ELR (cell line): Measurements from ENCODE around the gene NGEF.
A peak's percentile ranks its signal among the peaks of the same experiment; 100 is the strongest.
"Not testable (repeated sequence)": the region's sequence is repeated elsewhere in the genome, so short reads cannot be mapped to it uniquely, and the experiment has no call there.

Source experiments
- DNase-seq: peaks from one replicate; pipeline ENCODE4 v3.0.0-alpha.2; 2015; ENCODE audit warnings: low read depth

Gene NGEF

DNA sequence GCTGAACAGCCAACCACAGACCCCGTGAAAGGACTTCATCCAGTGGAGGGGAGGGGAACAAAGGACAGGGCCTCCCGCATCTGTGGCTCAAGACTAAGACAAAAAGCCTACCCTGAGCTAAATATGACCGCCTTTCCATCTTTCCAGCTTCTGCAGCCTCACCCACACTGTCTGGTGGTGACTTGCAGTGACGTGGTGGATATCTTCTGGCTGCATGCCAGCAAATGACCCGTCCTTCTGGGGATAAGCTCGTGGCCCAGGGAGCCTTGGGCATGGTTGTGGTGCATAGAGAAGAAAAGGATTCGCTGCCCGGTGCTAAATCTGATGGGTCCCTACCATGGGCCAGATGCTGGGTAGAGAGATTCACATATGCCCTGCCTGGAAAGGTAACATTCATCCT, 8.7 kb upstream of the NGEF start:
- peak; percentile 68 for DNase-seq

DNA sequence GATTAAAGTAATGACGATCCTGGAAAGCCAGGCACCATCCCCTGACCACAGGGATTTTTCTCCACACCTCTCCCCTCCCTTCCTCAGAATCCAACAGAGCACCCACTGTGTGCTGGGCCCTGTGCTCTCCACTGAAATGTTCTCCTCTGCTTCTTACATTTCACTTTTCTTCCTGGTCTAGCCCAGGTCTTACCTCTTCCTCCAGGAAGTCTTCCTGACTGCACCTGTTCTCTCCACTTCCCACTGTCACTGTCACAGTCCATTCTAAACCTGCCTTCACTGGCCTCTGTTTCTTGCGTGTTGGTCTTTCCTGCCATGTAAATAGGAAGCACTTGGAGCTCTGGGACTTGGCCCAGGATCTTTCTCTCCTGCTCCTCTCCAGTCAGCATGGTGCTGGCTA, 7.4 kb upstream of the NGEF start:
- DNase-seq, result no peak

DNA sequence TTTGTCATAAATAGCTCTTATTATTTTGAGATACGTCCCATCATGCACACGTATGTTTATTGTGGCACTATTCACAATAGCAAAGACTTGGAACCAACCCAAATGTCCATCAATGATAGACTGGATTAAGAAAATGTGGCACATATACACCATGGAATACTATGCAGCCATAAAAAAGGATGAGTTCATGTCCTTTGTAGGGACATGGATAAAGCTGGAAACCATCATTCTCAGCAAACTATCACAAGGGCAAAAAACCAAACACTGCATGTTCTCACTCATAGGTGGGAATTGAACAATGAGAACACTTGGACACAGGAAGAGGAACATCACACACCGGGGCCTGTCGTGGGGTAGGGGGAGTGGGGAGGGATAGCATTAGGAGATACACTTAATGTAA, 6.6 kb upstream of the NGEF start:
- DNase-seq, result not testable (repeated sequence)

DNA sequence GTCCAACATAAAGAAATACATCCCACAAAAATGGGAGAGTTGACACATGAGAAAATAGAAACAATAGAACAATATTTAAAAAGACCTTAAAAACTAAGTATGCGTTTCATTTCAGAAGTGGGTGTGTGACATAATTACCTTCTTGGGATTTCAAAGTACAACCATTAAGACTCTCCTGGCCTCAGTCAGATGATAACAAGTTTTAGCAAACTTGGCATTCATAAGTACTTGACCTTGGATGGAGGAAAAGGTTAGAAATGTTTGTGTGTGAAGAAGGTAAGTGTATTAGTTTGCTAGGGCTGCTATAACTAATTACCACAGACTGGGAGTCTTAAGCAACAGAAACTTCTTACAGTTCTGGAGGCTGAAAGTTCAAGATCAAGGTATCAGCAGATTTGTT, 4.9 kb upstream of the NGEF start:
- DNase-seq, result no peak

DNA sequence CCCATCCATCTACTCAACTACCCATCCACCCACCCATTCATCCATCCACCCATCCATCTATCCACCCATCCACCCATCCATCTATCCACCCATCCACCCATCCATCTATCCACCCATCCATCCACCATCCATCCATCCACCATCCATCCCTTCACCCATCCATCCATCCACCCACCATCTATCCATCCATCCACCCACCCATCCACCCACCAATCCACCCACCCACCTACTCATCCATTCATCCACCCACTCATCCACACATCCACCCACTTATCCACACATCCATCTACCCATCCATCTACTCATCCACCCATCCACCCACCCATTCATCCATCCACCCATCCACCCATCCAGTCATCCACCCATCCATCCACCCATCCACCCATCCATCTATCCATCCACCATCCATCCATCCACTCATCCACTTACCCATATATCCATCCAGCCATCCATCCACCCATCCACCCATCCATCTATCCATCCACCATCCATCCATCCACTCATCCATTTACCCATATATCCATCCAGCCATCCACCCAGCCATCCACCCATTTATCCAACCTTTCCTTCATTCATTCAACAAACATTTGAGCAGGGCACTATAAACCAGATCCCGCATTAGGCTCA, 2.1 kb upstream of the NGEF start:
- no peak for DNase-seq

DNA sequence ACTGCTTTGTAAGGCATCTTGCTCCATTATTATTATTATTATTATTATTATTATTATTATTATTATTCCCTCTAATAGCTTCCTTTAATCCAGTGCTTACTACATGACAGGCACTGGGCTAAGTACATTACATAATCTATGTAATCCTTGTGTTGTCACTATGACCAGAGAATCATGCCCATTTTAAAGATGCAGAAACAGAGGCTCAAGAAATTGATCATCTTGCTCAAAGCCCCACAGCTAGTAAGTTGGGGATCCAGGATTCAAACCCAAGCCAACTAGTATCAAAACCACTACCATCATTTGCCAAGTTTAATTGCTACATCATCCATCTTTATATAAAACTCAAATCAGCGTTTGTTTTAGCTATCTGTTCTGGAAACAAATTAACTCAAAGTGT, 594 bp upstream of the NGEF start:
- DNase-seq, result no peak

DNA sequence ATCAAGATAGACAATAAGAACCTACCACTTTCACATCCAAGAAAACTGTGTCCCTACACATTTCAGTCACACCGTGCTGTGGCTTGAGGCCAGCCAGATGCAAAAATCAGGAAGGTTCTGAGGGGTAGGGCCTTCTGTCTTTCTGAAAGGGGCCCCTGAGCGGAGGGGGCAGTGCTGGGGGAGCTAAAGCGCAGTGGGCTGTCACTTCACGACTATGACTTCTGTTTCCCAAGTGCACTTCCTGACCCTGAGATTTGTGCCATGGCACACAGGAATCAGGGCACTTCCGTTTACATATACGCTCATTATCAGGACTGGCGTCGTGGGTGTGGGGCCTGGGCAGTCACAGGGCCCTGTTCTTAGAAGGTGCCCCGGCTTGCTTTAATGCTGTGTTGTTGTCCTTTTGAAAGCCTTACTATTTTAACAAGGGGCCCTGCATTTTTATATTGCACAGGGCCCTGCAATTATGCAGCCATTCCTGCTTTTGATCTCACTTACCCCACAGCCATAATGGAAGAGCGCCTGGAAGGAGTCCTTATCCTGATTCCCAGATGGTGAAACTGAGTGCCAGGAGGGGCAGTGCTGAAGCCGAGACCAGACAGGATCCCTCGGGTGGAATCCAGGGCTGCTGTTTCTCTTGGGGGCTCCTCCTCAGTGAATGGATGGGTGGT, 620 bp downstream of the NGEF start:
- DNase-seq, result no peak

DNA sequence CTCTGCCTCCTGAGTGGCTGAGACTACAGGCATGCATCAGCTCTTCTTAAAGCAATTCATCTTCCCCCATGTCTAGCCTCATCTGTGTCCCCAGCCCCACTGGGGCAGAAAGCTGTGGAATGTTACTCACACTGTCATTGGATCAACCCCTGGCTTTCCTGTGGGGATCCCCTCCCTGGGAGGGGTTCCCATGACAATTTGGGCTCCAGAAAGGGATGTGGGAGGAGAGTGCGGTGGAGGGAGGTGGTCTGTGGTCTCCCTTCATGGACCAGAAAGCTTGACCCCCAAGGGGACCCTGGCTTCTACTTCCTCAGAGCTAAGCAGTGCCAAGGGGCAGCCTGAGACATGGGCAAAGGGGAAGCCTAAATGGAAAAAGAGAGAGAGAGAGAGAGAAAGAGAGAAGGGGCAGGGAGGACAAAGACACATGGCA, 1.3 kb downstream of the NGEF start:
- no peak for DNase-seq

DNA sequence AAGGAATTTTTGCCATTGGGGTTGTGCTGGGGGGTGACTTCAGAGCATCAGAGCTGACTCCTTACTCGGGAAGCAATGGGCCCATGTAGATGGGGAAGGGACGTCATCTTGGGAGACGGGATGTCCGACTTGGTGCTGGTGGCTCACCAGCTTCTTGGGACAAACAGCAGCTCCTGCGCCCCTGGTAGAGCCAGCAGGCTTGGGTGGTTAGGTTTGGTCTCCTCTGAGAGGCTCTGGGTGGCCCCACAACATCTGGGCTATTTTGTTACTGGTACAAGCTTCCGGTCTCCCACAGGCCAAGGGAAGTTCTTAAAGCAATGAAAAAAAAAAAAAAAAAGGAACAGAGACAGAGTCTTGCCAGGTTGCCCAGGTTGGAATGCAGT, 1.8 kb downstream of the NGEF start:
- no peak for DNase-seq

DNA sequence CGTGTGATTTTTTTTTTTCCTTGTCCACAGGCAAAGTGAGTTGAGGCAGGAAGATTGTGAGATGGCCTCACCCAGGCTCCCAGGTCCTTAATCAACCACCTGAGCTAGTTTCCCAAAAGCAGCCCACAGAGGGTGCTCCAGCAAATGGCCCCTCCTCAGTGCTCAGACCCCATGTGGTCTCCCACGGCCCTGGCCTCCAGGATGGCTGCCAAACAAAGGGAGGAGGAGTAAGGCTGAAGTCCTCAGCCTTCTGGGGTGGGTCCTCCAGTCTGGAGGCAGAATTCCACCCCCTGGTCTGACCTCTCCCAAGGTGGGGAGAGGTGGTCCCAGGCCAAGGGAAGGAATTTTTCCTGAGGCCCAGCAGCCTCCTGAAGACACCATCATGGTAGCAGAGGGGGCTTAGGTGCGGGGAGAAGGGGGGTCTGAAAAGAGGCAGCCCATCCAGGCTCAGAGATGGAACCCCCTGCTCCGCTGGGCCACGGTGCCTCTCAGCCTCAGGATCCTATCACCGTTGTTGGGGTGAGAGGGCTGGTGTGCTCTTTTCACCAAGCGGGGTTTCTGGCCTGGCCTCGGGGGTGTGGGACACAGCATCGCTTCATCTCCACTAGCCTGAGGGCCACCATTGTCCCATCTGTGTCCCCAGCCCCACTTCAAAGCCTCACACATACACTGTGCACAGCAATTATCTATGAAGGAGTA, 2.3 kb downstream of the NGEF start:
- no peak for DNase-seq

DNA sequence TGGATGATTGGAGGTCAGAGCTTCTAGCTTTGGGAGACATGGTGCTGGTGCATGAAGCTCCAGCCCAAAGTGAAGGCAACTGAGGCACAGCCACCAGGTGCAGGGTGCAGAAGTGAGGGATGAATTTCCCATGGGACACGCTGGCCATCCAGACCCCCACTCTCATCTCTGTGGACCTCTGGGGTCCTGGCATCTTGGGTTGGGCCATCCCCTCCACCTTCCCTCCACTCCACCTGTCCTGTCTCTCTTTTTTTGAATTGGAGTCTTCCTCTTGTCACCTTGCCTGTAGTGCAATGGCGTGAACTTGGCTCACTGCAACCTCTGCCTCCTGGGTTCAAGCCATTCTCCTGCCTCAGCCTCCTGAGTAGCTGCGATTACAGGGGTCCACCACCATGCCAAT, 3.4 kb downstream of the NGEF start:
- DNase-seq, result no peak

DNA sequence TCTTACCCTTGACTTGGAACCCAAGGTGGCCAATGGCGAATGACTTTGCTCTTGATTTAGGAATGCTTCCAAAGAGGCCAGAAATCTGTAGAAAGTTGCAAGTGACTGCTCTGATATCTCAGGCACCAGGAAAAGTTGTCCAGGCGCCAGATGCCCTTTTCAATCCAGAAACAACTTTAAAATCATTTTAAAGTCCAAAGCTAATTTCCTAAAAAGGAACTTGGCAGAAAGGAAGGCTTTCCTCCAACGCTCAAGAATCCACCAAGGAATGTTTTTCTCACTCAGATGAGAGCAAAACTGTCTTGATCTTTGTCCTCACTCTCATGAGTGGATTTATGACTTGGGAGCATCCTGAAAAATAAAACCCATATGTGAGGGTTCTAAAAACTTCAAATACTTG, 5.3 kb downstream of the NGEF start:
- no peak for DNase-seq

DNA sequence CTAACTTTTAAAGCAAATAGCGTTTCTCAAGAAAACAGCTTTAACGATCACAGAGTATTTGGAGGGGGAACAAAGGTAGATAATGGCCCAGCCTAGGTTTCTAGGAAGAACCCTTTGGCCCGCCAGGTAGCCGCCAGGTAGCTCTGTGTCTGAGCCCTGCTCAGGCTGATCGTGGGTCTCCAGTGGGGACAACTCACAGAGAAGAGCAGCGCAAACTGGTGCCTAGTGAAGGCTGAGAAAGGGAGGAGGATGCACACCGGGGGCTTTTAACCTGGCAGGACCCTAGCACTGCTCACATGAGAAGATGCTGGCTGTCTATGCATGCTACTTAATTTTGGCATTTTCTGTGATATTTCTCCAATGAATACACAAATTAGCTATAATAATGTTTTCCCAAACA, 5.8 kb downstream of the NGEF start:
- no peak for DNase-seq

DNA sequence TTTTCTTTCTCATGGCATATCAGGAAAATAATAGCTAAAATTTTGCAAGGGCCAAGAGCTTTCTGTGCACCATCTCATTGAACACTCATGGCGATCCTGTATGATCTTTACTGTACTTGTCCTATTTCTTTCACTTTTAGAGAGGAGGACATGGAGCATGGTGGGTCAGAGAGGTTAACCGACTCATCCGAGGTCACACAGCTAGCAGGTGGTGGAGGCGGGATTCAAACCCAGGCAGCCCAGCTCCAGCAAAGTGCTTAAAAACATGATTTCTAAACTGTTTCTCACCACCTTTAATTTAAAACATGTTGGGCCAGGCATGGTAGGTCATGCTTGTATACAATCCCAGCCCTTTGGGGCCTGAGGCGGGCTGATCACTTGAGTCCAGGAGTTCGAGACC, 6.4 kb downstream of the NGEF start:
- no peak for DNase-seq

DNA sequence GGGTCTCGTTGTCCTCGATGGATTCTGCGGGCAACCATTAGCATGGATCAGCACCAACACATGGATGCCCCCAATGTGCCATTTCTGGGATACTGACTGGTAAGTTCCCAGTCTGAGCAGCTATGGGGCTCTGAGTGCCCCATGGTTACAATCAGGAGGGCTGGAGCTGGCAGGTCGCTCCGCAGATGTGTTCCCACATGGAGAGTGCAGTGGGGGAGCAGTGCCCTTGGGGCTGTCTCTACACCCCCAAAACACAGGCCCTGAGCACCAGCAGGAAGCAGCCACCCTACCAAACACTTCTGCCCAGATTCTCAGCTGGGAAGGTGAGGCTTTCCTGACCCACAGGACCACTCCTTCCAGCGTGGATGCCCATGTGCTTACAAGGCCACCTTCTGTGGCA, 8.0 kb downstream of the NGEF start:
- no peak for DNase-seq

DNA sequence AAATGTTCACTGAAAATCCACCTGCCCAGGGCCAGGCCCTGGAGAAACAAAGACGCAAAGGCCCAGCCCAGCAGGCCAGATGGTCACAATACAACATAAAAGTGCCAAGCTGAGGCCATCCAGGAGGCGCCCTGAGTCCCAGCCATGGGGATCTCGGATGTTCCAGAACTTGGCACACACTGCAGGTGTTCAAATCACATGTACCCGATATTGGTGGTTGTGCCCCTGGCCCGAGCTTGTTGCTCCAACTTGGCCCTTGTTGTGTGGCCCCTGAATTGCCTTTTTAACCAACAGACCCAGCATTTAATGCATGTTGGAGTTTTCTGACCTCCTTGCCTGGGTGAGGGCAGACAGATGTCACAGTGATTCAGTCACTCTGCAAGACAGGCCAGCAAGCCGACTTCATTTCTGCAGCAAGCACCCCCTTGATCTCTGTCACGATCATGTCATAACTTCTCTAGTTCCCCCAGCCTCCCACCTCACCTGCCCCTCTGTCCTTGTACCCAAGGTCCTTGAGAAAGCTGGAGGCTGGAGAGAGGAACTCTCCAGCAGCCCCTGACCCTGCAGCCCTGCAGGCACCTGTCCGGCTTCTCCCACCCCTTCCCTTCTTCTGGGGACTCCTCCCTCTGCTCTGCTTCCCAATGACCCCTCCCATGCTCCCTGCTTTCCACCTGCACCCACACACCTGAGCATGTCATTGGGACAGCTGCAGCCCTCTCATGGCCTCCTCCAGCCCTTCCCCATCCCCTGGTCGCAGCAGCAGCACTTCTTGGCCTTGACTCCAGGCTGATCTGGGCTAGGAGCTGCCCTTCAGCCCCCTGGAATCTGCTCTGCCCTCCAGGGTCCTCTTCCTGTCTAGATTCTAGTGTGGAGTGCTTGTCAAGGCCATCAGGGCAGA, 9.1 kb downstream of the NGEF start:
- no peak for DNase-seq

DNA sequence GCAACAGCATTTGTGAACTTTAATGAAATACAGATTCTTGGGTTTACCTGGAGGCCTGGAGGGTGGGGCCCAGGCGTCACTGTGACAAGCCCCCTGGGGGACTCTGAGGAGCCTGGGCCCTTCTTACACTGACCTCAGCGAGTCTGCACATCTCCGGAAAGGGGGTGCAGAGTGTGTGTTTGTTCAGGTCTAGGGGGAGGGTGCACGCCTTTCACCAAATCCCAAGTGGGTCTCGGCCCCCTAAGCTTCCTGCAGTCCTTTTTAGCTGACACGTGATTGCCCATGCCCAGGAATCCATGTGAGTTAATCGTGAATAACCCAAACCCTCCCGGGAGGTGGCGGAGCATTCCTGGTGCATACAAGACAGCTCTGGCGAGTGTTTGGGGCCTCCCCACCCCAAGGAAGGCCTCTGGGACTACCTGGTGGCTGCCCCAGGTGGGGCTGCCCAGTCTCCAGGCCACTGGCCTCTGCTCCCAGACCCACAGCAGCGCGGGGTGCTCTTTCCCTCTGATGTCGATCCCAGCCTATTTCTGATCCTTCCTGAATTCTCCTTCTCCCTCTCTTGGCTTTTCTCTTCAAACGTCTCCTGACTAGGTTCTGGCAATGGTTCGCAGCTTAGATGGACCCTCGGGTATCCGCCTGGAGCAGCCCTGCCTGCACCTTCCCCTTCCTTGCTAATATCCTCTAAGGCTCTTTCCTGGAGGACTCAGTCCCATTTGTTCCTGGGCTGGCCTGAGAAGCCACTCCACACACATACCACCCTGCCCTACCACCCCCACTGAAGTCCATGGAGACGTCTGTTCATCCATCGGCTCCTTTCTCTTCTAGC, 10.0 kb downstream of the NGEF start:
- DNase-seq, result no peak

DNA sequence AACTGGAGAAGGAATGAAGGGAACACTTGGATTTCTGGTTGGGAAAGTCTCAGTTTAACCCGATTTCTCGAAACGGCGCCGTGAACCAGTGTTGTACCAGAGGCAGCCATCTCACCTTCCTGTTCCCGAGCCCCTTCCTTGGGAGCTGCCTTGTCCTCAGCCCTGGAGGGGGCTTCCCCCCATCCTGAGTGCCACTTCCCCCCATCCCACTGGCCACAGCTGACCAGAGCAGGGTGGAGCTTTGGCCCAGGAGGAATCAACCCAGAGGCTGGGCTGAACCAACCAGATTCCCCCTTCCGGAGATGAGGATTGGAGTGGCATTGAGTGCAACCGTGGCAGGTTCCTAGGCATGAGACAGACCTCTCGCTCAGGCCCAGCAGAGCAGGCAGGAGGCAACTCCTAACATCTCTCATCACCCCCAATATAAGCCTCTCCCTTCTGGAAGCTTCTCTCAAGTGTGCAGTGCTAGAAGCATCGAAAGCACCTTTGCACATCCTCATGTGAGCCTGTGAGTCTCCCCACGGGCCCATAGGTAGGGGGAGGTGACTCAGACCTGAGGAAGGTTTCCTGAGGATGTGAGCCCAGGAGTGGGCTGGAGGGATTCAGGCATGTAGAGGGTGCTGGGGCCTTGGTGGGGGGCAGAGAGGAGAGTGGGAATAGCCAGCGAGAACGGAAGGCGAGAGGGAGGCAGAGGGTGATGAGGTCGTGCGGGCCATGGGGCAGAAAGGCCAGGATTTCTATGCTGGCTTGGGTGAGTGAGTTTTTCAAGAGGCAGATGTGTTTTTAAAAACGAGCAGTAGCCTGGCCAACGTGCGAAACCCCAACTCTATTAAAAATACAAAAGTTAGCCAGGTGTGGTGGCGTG, 11.9 kb downstream of the NGEF start:
- DNase-seq, result no peak

DNA sequence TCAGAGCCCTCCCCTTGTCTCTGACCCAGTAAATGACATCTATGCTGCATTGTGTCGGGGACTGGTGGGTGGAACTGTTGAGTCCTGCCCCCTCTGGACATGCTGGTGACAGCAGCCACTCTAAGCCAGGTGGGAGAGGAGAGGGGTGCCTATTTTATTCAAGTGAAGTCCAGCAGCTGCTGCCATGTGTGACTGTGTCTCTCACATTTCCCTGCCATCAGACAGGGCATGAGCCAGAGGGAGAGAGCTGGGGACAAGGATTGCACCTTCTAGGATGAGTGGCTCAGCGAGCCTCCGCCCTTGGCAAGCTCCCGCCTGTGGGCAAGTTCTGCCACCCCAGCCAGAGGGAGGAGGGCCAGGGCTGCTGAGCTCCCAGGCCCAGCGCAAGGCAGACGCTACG, 13.7 kb downstream of the NGEF start:
- DNase-seq, result no peak

DNA sequence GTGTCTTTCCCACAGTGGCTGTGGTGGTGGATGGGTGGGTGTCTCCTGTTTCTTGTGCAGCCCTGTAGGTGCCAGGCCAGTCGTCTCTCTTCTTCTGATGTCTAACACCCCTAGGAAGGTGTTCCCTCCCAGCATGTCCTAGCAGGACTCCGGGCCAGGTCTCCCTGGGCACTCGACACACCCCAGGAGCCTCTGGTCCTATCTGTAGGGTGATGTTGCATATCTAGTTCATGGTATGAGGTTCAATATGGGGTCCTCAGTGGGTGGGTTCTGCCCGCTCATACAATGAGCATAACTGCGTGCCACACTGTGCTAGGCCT, 14.4 kb downstream of the NGEF start:
- DNase-seq, result no peak
